Measurements from ENCODE around the gene ANK3.

Gene ANK3

GRCh38 chr10:60138026-60138425, 251.6 kb downstream of the ANK3 start:
- H3K4me2 ChIP-seq (ENCODE audit: low read depth, low read length), result no peak overlapping the region
- no peaks in the 10 kb centered on the region for H3K27me3 ChIP-seq (replicated peaks; ENCODE audit: insufficient read depth, low read length)
- H3K9ac ChIP-seq (ENCODE audit: low read length), result no peak overlapping the region
- H3F3A ChIP-seq (ENCODE audit: insufficient read depth, low read length), result 0 out of 2 replicates have a peak, but pooled peaks cover 3% of the 10 kb centered on the region
- no peaks in the 10 kb centered on the region for H3K9me3 ChIP-seq (replicated peaks; ENCODE audit: insufficient read depth, low read length)
- no peaks in the 10 kb centered on the region for H3K9me2 ChIP-seq (replicated peaks; ENCODE audit: insufficient read depth, low read length)
- H4K20me1 ChIP-seq (ENCODE audit: insufficient read depth, low read length), result no peaks in the 10 kb centered on the region
- H3K79me2 ChIP-seq (ENCODE audit: low read length), result no peaks in the 10 kb centered on the region
- H2AFZ ChIP-seq (ENCODE audit: low read length), result no peak overlapping the region
- no peak overlapping the region for H3K4me3 ChIP-seq (ENCODE audit: low read length)
- peaks cover 31% of the 10 kb centered on the region for H3K4me1 ChIP-seq (ENCODE audit: low read length)
- H3K27ac ChIP-seq (ENCODE audit: low read length), result no peak overlapping the region
- H3K36me3 ChIP-seq (replicated peaks; ENCODE audit: insufficient read depth, low read length), result no peaks in the 10 kb centered on the region
- no peak for DNase-seq
- TF ChIP-seq EZH2phosphoT487 (IDR thresholded peaks at IDR 0.05; ENCODE audit: low read length), result no peak

DNA sequence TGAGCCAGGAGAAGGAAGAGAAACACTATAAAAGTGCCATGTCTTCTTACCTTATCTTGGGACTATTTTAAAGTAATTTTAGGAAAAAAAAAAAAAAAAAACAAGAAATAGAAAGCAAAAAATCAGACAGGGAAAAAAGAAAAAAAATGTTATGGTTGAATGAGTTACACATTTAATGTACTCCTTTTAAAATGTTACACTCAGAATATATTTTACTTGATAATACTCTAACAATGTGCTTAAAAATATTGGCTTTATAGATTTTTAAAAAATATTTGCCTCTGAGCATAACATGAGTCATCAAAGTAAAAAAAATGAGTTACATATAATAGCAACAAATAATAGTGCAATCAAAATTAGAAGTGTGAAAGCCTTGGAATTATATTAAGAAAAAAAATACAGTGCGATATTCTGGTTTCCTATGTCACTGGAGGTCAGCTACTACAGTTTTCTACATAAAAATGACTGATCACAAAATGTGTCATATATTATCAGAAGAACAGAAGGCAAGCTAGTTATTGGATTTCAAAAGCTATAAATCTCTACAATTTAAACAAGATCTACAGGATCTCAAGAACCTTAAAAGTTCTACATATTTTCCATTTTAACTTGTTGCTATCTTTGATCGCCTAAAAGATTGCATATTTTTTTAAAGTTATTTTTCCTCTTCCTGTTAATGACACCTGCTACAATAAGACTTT, 252.2 kb downstream of the ANK3 start:
- 0 out of 2 replicates have a peak, but pooled peaks cover 3% of the 10 kb centered on the region for H3F3A ChIP-seq (ENCODE audit: insufficient read depth, low read length)
- no peak overlapping the region for H3K27ac ChIP-seq (ENCODE audit: low read length)
- H3K36me3 ChIP-seq (replicated peaks; ENCODE audit: insufficient read depth, low read length), result no peaks in the 10 kb centered on the region
- no peaks in the 10 kb centered on the region for H3K27me3 ChIP-seq (replicated peaks; ENCODE audit: insufficient read depth, low read length)
- H3K9ac ChIP-seq (ENCODE audit: low read length), result no peak overlapping the region
- H3K79me2 ChIP-seq (ENCODE audit: low read length), result no peaks in the 10 kb centered on the region
- no peak for DNase-seq
- TF ChIP-seq EZH2phosphoT487 (IDR thresholded peaks at IDR 0.05; ENCODE audit: low read length), result no peak
- H3K9me2 ChIP-seq (replicated peaks; ENCODE audit: insufficient read depth, low read length), result no peaks in the 10 kb centered on the region
- H3K4me2 ChIP-seq (ENCODE audit: low read depth, low read length), result no peak overlapping the region
- H3K4me1 ChIP-seq (ENCODE audit: low read length), result peaks cover 31% of the 10 kb centered on the region
- H2AFZ ChIP-seq (ENCODE audit: low read length), result no peak overlapping the region
- H4K20me1 ChIP-seq (ENCODE audit: insufficient read depth, low read length), result no peaks in the 10 kb centered on the region
- H3K9me3 ChIP-seq (replicated peaks; ENCODE audit: insufficient read depth, low read length), result no peaks in the 10 kb centered on the region
- H3K4me3 ChIP-seq (ENCODE audit: low read length), result no peak overlapping the region

DNA sequence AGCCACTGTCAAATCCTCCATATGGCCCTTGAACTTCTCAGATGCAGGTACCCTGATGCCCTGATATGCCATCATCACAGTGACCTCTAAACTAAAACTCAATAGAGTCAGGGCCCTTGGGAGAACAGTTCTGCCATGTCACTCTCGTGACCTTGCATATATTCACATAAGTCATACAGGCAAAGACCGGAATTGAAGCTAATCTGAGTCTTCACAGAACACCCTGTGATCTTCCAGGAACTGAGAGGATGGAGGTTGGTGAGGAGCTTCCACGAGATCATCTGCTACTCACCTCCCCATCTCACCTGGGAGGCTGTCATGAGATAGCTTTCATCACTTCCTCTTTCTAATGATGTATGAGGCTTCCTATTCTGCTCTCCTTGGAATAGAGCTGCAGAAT, 254.7 kb downstream of the ANK3 start:
- H3K27ac ChIP-seq (ENCODE audit: low read length), result peak overlapping the region; percentile 23; the same call in 1 of the 2 replicates
- no peaks in the 10 kb centered on the region for H3K9me3 ChIP-seq (replicated peaks; ENCODE audit: insufficient read depth, low read length)
- no peaks in the 10 kb centered on the region for H4K20me1 ChIP-seq (ENCODE audit: insufficient read depth, low read length)
- H3K36me3 ChIP-seq (replicated peaks; ENCODE audit: insufficient read depth, low read length), result no peaks in the 10 kb centered on the region
- H2AFZ ChIP-seq (ENCODE audit: low read length), result no peak overlapping the region
- TF ChIP-seq, protein P1, sequence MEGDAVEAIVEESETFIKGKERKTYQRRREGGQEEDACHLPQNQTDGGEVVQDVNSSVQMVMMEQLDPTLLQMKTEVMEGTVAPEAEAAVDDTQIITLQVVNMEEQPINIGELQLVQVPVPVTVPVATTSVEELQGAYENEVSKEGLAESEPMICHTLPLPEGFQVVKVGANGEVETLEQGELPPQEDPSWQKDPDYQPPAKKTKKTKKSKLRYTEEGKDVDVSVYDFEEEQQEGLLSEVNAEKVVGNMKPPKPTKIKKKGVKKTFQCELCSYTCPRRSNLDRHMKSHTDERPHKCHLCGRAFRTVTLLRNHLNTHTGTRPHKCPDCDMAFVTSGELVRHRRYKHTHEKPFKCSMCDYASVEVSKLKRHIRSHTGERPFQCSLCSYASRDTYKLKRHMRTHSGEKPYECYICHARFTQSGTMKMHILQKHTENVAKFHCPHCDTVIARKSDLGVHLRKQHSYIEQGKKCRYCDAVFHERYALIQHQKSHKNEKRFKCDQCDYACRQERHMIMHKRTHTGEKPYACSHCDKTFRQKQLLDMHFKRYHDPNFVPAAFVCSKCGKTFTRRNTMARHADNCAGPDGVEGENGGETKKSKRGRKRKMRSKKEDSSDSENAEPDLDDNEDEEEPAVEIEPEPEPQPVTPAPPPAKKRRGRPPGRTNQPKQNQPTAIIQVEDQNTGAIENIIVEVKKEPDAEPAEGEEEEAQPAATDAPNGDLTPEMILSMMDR (IDR thresholded peaks at IDR 0.05; ENCODE audit: low read length), result no peak
- TF ChIP-seq EZH2phosphoT487 (IDR thresholded peaks at IDR 0.05; ENCODE audit: low read length) (no peak), EZH2 (optimal IDR thresholded peaks at IDR 0.05; ENCODE audit: low read depth, low read length) (no peak)
- H3K27me3 ChIP-seq (replicated peaks; ENCODE audit: insufficient read depth, low read length), result no peaks in the 10 kb centered on the region
- H3F3A ChIP-seq (ENCODE audit: insufficient read depth, low read length), result 0 out of 2 replicates have a peak, but pooled peaks cover 3% of the 10 kb centered on the region
- no peak overlapping the region for H3K4me3 ChIP-seq (ENCODE audit: low read length)
- H3K79me2 ChIP-seq (ENCODE audit: low read length), result no peaks in the 10 kb centered on the region
- no peaks in the 10 kb centered on the region for H3K9me2 ChIP-seq (replicated peaks; ENCODE audit: insufficient read depth, low read length)
- DNase-seq, result peak; percentile 31
- H3K4me1 ChIP-seq (ENCODE audit: low read length), result peaks cover 31% of the 10 kb centered on the region
- H3K9ac ChIP-seq (ENCODE audit: low read length), result no peak overlapping the region
- no peak overlapping the region for H3K4me2 ChIP-seq (ENCODE audit: low read depth, low read length)

GRCh38 chr10:60134548-60134947, 255.1 kb downstream of the ANK3 start:
- no peak for DNase-seq
- no peaks in the 10 kb centered on the region for H3K79me2 ChIP-seq (ENCODE audit: low read length)
- 0 out of 2 replicates have a peak, but pooled peaks cover 3% of the 10 kb centered on the region for H3F3A ChIP-seq (ENCODE audit: insufficient read depth, low read length)
- H2AFZ ChIP-seq (ENCODE audit: low read length), result no peak overlapping the region
- H3K27me3 ChIP-seq (replicated peaks; ENCODE audit: insufficient read depth, low read length), result no peaks in the 10 kb centered on the region
- no peak overlapping the region for H3K4me3 ChIP-seq (ENCODE audit: low read length)
- no peaks in the 10 kb centered on the region for H4K20me1 ChIP-seq (ENCODE audit: insufficient read depth, low read length)
- peaks cover 27% of the 10 kb centered on the region for H3K4me1 ChIP-seq (ENCODE audit: low read length)
- H3K9ac ChIP-seq (ENCODE audit: low read length), result no peak overlapping the region
- H3K9me3 ChIP-seq (replicated peaks; ENCODE audit: insufficient read depth, low read length), result no peaks in the 10 kb centered on the region
- TF ChIP-seq, protein P1 (IDR thresholded peaks at IDR 0.05; ENCODE audit: low read length), result no peak
- no peak for TF ChIP-seq EZH2 (optimal IDR thresholded peaks at IDR 0.05; ENCODE audit: low read depth, low read length)
- no peak for TF ChIP-seq EZH2phosphoT487 (IDR thresholded peaks at IDR 0.05; ENCODE audit: low read length)
- no peaks in the 10 kb centered on the region for H3K36me3 ChIP-seq (replicated peaks; ENCODE audit: insufficient read depth, low read length)
- H3K27ac ChIP-seq (ENCODE audit: low read length), result peak overlapping the region; percentile 23; the same call in 1 of the 2 replicates
- no peak overlapping the region for H3K4me2 ChIP-seq (ENCODE audit: low read depth, low read length)
- no peaks in the 10 kb centered on the region for H3K9me2 ChIP-seq (replicated peaks; ENCODE audit: insufficient read depth, low read length)

All from MM.1S (cell line).